RPMI7951 (cell line): ENCODE measurements around the gene SLIT1. TPM values are rescaled to one million over a fixed set of nuclear protein-coding genes. Genes with fewer than 3 reads are reported as not detected.

Source experiments
- DNase-seq: peaks from one replicate; pipeline ENCODE4 v3.0.0-alpha.2; 2012; ENCODE audit warnings: low read depth
- total RNA-seq: library from RNA; depleted of rRNA; stranded (reverse); fragments of >200 nt; shearing (Covaris generic); gene quantifications from 2 replicates; pipeline ENCODE4 v1.2.3, GENCODE V29; 2014

Gene SLIT1
- total RNA-seq, 1 experiment from 2014 or later = 0.12 TPM

DNA sequence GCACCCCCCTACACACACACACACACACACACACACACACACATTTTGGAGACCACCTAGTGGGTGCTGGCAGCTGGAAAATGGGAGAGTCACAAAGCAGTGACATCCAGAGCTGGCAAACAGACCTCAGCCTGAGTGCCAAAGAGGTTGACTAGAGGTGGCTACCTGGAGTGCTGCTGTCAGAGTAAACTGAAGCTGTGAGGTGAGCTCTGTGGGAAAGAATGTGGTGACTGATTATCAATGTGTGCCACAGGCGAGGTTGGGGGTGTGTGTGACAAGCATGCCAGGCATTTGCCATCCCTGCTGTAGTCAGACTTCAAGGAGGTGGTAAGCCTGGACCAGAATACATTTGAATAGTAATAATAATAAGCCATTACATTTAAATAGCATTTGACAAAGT lies 120.6 kb downstream of the SLIT1 start:
- DNase-seq = no peak

DNA sequence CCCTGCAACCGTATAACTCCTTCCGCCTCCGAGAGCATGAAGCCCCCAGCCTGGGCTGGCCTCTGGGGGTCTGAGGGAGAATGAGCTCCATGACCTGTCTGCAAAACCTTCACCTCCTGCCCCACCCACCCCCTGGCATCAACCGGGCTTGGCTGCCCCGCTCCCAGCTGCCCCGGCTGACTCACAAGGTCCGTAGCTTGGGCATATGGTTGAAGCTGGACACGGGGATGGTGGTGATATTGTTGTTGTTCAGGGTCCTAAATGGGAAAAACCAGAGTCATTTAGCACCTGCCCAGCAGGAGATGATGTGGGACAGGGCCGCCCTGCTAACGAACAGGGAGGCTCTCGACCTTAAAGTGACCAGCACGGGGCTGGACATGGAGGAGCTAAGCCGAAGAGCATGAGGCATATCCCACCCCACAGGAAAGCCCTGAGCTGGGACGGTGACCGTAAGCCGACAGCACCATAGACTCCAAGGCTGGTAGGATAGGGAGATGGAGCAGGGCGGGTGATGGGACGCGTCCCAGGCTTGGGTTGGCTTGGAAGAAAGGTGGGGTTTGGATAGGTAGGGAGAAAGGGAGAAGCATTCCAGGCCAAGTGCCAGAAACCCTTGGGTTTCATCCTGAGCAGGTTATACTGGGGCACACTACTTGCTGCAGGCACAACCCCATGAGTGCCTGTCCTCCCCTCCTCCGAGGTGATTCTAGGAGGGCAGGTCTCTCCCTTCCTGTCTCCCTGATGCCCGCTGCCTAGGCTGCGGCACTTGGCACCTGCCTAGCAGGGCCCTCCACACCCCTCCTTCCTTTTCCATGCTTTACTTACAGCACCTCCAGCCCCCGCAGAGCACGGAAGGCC lies 121.5 kb downstream of the SLIT1 start:
- no peak for DNase-seq

DNA sequence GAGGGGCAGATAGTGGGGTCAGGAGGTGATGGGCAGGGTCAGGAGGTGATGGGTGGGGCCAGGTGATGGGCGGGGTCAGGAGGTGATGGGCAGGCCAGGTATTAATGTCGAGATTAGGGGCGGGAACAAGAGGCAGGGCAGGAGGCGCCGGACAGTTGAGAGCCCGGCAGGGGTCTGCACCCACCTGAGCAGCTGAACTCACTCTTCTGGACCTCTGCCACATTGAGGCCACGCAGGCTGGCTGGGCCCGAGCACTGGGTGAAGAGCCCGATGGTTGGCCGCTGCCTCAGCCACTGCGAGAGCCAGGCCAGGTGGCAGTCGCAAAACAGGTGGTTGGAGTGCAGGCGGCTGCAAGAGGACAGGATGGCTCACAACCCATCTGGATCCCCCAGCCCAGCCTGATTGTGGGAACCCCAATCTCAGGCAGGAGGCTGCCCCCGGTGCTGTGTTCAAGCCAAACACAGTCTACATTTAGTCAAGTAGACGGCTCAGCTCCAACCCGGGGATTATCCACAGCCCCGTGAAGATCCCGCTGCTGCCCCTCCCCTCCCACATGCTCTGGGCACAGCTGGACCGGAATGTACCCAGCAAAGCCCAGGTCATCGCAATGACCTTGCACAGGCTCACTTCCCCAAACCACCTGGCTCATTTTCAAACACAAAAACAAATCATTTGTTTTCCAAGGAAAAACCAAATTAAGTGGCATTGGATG lies 122.3 kb downstream of the SLIT1 start:
- DNase-seq = no peak

DNA sequence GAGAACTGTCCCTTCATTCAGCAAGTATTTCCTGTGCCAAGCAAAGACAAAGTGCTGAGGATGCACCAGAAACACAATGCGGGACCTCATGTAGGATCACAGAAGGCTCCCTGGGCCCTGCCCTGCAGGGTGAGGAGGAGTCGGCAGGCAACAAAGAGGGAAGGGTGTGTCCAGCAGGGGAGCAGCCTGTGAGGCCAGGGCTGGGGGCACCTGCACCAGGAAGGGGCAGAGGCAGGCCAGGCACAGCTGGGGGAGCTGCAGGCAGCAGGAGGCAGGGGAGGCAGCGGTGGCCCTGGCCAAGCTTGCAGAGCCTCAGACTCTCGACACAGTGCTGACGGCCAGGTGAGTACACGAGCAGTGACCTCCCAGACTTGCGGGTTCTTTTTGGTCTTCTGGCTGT lies 123.3 kb downstream of the SLIT1 start:
- no peak for DNase-seq

DNA sequence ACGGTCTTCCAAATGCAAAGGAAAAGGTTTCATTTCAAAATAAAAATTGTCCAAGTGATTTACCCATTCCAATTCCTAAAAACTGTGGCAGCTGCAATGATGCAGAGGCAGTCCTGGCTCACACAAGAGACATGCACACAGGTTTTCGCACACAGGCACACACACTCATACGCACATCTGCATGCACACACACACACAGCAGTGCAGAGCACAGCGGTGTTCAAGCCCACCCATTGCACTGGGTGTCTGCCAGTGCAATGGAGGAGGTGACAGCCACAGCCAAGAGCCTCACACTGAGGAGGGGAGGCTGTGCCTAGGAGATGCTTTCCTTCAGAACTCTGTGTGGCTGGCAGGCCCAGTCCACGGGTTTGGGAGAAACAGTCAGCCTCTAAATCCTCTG lies 123.7 kb downstream of the SLIT1 start:
- DNase-seq = no peak

DNA sequence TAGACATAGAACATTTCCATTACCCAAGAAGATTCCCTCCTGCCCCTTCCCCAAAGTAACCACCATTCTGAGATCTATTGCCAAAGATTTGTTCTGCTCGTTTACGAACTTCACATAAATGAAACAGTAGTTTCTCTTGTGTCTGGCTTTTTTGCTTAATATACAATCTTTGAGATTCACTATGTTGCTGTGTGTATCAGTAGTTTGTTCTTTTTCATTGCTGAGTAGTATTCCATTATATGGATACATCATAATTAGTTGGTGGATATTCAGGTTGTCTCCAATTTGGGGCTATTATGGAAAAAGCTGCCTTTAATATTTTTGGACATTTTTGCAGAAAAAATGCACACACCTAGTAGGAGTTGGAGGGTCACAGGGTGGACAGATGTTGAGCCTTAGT lies 124.3 kb downstream of the SLIT1 start:
- no peak for DNase-seq

DNA sequence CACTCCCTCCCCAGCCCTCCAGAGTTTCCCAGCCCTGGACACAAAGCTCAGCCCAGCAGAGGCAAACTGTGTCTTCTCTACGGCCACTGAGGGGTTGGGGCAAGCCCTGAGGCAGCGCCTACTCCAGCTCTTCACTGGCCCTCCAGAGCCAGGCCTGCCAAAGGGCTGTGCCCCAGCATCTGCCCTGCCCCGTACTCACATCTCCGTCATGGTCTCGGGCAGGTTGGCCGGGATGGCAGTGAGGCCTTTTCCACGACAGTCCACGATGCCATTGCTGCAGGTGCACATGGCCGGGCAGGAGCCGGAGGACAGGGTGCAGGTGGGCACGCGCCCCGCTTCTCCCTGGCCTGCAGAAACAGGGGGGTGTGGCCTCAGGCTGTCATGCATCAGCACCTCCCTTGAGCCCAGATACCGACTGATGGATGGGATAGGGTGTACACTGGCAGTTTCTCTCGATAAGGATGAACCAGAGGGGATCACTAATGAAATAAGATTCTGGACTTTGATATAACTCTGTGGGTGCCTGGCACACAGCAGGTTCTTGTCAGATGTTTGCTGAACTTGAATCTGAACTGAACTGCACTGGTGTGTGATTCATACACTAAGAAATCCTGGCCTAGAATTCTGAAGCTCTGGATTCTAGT lies 125.2 kb downstream of the SLIT1 start:
- DNase-seq = no peak

DNA sequence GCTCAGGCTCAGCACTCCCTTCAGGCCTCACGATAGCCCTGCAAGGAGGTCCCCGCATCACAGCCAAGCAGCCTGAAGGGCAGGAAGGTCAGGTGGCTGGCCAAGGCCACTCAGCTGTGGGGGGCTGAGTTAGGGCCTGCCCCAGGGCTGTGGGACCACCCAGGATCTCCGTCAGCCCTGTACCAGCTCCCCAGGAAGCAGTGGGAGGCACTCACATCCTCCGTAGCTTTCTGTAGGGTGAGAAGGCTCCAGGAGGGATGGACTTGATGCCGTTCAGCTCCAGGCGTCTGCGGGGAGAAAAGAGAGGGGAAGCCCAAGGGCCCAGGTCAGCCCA lies 125.9 kb downstream of the SLIT1 start:
- no peak for DNase-seq

DNA sequence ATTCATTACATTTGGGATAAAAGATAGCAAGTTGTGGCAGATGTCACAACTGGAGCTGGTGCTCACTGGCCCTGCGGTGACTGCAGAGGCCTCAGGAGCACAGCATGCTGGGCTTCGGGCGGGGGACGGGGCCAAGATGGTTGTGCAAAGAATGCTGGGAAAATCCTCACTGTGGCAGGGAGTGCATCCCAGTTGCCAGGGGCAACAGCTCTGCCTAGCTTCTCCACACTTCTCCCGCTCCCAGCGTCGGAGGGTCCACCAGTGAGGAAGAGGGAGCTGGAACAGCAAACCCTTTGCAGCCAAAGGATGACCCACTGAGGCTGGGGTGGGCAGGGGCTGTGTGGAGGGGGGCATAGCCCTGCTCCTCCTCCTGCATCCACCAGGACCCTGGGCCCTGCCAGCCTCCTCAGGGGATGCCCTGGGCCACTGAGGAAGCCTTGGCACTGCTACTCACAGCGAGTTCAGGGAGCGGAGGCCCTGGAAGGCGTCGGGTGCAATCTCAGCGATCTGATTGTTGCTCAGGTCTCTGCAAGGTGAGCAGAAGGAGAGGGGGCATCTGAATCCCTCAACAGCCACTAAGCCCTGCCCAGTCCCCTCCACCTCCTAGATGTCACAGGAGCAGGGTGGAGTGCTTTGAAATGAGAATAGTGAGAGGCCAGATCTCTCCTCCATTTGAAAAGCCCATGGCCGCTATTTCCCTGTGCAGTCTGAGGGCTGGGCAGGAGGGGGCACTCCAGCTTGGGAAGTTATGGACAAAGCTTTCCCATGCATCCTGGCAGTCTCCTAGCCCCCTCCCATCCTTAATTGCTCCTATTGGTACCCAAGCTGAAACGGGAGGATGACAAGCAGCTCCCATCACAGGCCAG lies 126.5 kb downstream of the SLIT1 start:
- DNase-seq = no peak

DNA sequence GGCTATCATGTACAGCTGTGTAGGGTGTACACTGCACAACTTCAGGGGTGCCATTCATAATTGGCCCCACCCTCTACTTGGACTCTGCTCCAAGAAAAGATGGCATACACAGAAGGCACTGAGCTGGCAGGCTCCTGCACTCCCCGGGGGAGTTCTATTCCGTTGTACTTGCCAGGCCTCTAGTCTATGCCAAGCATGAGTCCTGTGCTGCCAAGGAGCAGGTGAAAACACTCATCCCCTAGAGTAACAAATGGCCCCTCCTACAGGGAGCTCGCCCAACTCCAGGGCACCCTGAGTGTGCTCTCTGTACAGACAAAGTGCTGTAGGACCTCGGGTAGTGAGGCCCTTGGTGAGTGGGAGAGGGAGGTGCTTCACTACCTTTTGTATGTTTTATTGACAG lies 127.2 kb downstream of the SLIT1 start:
- DNase-seq = no peak

DNA sequence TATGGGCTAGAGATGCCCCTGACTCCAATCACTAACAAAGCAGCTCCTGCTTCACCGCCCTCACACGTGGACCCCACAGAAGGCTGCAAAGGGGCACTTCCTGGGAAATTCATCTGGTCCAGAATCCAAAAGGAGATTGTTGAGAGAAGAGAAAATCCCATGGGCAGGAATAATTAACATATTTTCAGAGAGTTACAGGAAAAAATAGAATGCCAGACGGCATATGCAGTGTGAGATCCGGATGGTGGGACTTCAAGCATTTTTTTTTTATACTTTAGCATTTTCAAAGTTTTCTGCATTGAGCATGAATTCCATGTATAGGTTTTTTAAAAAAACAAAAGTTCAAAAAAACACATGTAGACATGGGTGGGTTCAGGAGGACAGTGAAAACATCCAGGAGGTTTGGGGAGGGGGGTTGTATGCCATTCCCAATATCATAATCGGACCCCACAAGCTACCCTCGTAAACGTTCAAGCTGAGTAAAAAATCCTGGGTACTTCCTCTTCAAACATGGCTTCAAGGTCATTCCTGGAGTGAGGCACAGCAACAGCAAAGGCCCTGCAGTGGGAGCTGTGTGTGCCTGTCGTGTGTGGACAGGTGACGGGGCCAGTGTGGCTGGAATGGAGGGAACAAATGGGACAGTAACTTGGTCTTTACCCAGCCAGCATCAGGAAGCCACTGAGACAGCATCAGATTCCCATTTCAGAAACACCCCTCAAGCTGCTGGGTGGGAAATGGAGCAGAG lies 128.1 kb downstream of the SLIT1 start:
- DNase-seq = no peak

DNA sequence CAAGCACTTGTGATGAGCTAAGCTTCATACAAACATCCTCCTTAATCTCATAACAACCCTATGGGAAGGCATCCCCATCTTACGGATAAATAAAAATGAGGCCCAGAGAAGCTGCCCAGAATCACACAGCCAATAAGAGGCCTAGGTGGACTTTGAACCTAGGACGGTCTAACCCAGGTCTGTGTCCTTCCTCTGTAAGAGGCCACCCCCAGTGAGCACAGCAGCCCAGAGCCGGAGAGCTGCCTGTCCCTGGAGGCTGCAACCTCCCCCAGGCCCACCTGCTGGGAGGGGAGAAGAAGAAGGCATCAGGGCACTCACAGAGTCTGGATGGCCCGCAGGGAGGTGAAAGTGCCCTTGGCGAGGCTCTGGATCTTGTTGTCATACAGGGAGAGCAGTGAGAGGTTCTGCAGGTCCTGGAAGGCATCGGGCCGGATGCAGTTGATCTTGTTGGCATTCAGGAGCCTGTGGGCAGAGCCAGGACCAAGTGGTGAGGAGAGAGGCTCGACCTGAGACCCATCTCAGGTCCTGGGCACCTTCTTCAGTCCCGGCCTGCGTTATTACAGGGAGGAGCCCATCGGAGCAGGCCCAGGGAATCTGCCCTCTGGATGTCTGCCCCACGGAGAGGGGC lies 129.6 kb downstream of the SLIT1 start:
- no peak for DNase-seq

DNA sequence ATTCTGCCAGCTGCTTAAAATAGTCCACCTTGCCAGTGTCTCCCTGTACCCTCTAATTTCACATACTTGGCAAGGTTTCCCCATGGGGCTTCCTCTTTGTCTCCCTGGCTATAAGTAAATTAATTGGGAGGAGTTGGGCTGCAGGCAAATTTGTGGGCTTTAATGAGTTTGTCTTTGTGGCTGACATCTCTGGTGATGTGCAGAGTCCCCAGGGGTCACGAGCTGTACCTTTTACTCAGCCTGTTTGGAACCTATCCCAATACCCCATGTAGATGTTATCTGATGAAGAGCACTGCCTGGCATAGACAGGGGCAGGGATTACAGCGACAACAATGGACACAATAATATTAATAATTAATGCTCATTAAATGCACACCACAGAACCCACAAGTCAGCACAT lies 132.5 kb downstream of the SLIT1 start:
- DNase-seq = no peak

DNA sequence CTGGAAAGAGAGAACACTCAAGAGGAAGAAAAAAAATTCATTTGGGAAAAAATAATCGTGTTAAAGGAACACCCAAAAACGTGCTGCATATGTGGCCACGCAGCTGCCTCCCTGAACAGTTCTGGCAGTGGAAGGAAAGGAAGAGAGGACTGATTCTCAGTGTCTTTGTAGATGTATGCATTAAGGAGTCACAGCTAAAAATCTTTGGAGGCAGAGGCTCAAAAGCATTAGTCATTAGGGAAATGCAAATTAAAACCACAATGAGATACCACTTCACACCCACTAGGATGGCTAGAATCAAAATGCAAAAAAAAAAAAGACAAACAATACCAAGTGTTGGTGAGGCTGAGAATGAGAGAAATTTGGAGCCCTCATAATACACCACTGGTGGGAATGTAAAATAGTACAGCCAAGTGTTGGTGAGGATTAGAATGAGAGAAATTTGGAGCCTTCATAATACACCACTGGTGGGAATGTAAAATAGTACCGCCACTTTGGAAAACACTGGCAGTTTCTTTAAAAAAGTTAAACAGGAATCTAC lies 134.7 kb downstream of the SLIT1 start:
- DNase-seq = no peak

DNA sequence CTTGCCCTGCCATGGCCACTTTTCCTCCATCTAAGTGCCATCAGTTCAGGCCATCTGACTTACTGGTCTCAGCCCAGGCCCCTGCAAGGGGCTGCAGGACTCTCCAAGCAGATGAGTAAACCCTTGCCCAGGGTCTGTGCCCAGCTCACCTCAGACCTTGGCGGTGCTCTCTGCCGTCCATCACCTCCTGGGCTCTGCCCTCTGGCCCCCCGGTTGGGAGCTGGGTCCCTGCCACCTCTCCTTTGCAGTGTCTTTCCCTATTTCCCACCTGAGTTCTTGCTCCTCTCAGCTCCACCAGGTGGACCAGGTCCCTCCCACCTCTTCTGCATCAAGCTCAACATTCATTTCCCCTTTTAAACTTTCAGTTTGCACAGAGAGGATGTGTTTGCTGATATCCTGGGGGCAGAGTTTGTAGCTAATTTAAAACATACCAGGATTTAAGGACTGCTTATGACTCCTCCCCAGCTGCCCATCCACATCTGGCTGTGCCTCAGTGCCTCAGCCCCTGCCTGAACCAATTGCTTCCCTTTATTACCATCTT lies 135.5 kb downstream of the SLIT1 start:
- no peak for DNase-seq

DNA sequence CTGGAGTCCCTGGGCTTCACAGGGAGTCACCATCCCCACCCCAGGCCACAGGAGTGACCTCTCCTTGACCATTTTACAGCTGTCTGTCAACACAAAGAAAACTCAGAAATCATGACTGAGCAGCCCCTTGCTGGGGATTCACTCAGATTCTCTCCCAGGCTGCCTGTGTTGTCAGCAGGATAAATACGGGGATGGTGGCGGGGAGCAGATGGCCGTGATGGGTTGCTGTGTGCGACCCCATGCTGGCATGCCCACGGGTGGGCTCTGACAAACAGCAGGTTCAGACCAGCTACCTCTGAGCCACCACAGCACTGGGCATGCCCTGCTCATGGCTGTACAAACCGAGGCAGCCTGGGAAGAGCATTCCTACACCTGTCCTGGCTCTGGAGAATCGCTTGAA lies 136.1 kb downstream of the SLIT1 start:
- no peak for DNase-seq

DNA sequence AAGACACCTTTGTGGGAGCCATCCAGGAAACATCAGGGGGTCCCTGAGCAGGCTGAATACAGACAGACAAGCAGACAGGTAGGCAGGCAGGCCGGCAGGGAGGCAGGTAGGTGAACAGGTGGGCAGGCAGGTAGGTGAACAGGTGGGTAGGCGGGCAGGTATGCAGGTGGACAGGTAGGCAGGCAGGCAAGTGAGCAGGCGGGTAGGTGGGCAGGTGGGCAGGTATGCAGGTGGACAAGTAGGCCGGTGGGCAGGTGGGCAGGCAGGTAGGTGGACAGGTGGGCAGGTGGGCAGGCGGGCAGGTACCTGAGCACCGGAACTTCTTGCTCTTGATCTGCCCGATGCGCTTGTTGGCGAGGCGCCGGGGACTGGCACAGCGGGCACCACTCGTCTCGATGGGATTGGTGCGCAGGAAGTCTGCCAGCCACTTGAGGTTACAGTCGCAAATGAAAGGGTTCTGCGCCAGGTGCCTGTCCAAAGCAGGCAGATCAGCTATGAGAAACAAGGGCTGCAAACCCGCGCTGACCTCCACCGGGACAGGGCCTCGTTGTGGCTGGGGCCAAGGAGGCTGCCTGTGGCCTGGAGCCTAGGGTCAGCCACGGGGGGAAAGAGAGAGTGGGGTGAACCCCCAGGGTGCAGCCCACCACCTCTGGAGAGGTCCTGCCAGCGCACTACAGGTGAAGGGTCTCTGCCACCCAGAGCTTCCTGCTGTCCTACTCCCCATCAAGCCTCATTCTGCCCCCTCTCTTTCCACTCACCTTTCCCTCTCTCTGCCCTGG lies 136.9 kb downstream of the SLIT1 start:
- no peak for DNase-seq

DNA sequence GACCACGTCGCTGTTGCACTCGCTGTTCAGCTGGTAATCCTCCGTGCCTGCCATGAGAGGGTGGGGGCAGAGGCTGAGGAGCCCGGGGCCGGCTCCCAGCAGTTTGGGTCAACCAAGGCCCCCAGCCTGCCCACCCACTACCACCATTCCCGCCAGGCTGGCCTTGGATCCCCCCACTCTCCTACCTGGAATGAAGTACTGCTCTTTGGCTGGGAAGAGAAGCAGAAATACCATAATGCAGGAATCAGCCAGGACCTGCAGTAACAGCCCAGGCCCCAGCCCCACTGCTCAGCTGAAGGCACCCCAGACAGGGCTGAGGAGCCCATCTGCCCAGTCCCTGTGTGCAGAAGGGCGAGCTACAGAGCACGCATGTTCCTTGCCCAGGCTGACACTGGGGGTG lies 138.0 kb downstream of the SLIT1 start:
- DNase-seq = no peak

DNA sequence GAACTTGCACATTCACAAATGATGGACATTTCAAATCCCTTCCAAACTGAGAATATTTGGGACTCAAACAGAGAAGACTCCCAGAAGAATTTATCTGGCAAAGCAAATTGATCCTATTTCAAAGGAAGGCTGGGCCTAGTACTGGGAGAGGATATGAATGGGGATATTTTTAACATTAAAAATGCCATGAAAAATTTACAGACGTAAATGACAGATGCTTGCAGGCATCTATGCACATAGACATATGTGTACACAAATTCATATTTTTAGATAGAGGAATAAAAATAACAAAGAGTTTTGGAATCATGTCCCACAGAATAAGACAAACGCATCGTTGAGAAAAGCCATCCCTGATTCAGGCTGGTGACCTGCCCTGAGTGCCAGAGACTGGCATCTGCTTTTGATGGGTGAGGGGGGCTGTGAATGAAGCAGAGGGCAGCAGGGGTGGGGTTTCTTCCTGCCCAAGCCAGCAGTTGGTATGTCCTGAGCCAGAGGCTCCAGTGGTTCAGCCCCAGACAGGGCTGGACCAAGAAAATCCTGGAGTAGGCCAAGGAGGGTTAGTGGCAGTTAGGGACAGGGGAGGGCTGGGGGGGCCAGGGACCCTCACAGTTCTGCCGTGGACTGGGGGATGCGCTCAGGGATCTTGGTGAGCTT lies 138.5 kb downstream of the SLIT1 start:
- DNase-seq = no peak
